HG02763 (cell line): ENCODE measurements around the gene NDUFS3.

Experiments used
- ATAC-seq: cut with Tn5 transposase; IDR thresholded peaks from one replicate; pipeline ENCODE4 v1.9.1; 2021; ENCODE audit warnings: mild to moderate bottlenecking, moderate library complexity; ENCODE audit not compliant: unreplicated experiment

Gene NDUFS3

GRCh38 chr11:47589977-47590861, 11.3 kb downstream of the NDUFS3 start:
- no peak for ATAC-seq

GRCh38 chr11:47591764-47592163, 12.9 kb downstream of the NDUFS3 start:
- ATAC-seq = no peak

- ATAC-seq = no peak
These were observed 13.4 kb downstream of the NDUFS3 start for GRCh38 chr11:47592251-47592650.

GRCh38 chr11:47592970-47593369, 14.1 kb downstream of the NDUFS3 start:
- no peak for ATAC-seq

- ATAC-seq = no peak
These were observed 14.6 kb downstream of the NDUFS3 start for GRCh38 chr11:47593492-47593933.

- ATAC-seq = no peak
These were observed 15.3 kb downstream of the NDUFS3 start, which contains the start of gene C1QTNF4 for GRCh38 chr11:47593934-47594855. Gene C1QTNF4 (minus strand): TSS chr11:47594411. CDS start chr11:47590810, 3,601 bp downstream.

GRCh38 chr11:47595029-47595428, 16.2 kb downstream of the NDUFS3 start:
- no peak for ATAC-seq

GRCh38 chr11:47595967-47596366, 17.1 kb downstream of the NDUFS3 start:
- ATAC-seq = no peak

- ATAC-seq = no peak
These were observed 21.0 kb downstream of the NDUFS3 start for GRCh38 chr11:47599902-47600301.

GRCh38 chr11:47603295-47603694, 24.4 kb downstream of the NDUFS3 start:
- no peak for ATAC-seq

GRCh38 chr11:47605921-47606320, 27.0 kb downstream of the NDUFS3 start:
- ATAC-seq = no peak

GRCh38 chr11:47606731-47607130, 27.9 kb downstream of the NDUFS3 start:
- no peak for ATAC-seq

GRCh38 chr11:47607380-47607779, 28.5 kb downstream of the NDUFS3 start:
- ATAC-seq = no peak

- no peak for ATAC-seq
These were observed 30.8 kb downstream of the NDUFS3 start for GRCh38 chr11:47609675-47610074.

GRCh38 chr11:47611348-47611794, 32.5 kb downstream of the NDUFS3 start:
- ATAC-seq = peak; percentile 80

GRCh38 chr11:47615249-47615648, 36.4 kb downstream of the NDUFS3 start:
- ATAC-seq = no peak

GRCh38 chr11:47616726-47617416, 38.0 kb downstream of the NDUFS3 start:
- ATAC-seq = no peak

GRCh38 chr11:47617417-47617809, 38.5 kb downstream of the NDUFS3 start:
- ATAC-seq = no peak

- no peak for ATAC-seq
These were observed 42.0 kb downstream of the NDUFS3 start for GRCh38 chr11:47620836-47621378.

- ATAC-seq = no peak
These were observed 47.4 kb downstream of the NDUFS3 start for GRCh38 chr11:47626234-47626633.

GRCh38 chr11:47628026-47628425, 49.2 kb downstream of the NDUFS3 start:
- ATAC-seq = no peak
